IMR-90 (cell line): ENCODE measurements around the gene AFMID. TPM values are rescaled to one million over a fixed set of nuclear protein-coding genes. Genes with fewer than 3 reads are reported as not detected.

Experiments used
- ATAC-seq: fragments of 200-7000 bp; cut with Tn5 transposase; 2 replicates; pipeline ENCODE4 v1.9.1; 2020; ENCODE audit warnings: low read depth, mild to moderate bottlenecking, moderate library complexity
- BruUV-seq: library from RNA; stranded (reverse); fragments of 400-500 nt; replicated peaks from 2 replicates; lab custom pipeline; 2021; lab: Mats Ljungman, UMichigan
- CTCF ChIA-PET: fragments of 300-600 bp; formaldehyde crosslinking; extraction: SDS; loops from one replicate; lab custom pipeline; 2021; ENCODE audit warnings: antibody characterized with exemption; lab: Yijun Ruan, JAX
- POLR2A ChIA-PET: fragments of 300-600 bp; sonication (Branson Sonifier 250); formaldehyde crosslinking; loops from one replicate; lab custom pipeline; 2022; ENCODE audit warnings: antibody characterized with exemption; ENCODE audit not compliant: unreplicated experiment; lab: Charles Lee
- DNase-seq: peaks from one replicate; pipeline ENCODE4 v3.0.0; 2013
- H2AFZ ChIP-seq: replicated peaks from 2 replicates; pipeline ENCODE3; 2013; ENCODE audit warnings: low read length, mild to moderate bottlenecking; ENCODE audit not compliant: poor library complexity
- H2AK5ac ChIP-seq: 2 replicates; pipeline ENCODE4 v1.6.1; 2013; ENCODE audit warnings: low read depth, low read length, inconsistent platforms
- H2AK9ac ChIP-seq: replicated peaks from 2 replicates; pipeline ENCODE3; 2013; ENCODE audit warnings: mild to moderate bottlenecking, low read depth, low read length, moderate library complexity; ENCODE audit not compliant: poor library complexity
- H2BK120ac ChIP-seq: 2 replicates; pipeline ENCODE4 v1.6.1; 2013; ENCODE audit warnings: low read depth, low read length, inconsistent platforms
- H2BK15ac ChIP-seq: 3 replicates; pipeline ENCODE4 v1.6.1; 2013; ENCODE audit warnings: low read depth, low read length, inconsistent platforms
- H2BK20ac ChIP-seq: 2 replicates; pipeline ENCODE4 v1.6.1; 2013; ENCODE audit warnings: low read depth, mild to moderate bottlenecking, inconsistent platforms, low read length, moderate library complexity
- H2BK5ac ChIP-seq: 2 replicates; pipeline ENCODE4 v1.6.1; 2013; ENCODE audit warnings: mild to moderate bottlenecking, low read depth, low read length, inconsistent platforms; ENCODE audit not compliant: poor library complexity, severe bottlenecking
- H3K14ac ChIP-seq: replicated peaks from 2 replicates; pipeline ENCODE4 v1.6.1; 2013; ENCODE audit warnings: low read depth, low read length, inconsistent platforms
- H3K18ac ChIP-seq: 2 replicates; pipeline ENCODE4 v1.6.1; 2013; ENCODE audit warnings: low read depth, low read length, control low read depth
- H3K23ac ChIP-seq: 2 replicates; pipeline ENCODE4 v1.6.1; 2013; ENCODE audit warnings: low read depth, low read length, inconsistent platforms
- H3K27ac ChIP-seq: 2 replicates; pipeline ENCODE4 v1.5.1; 2013; ENCODE audit warnings: mild to moderate bottlenecking, control low read depth, low read length; ENCODE audit not compliant: insufficient read depth
- H3K27me3 ChIP-seq: 2 replicates; pipeline ENCODE4 v1.6.1; 2013; ENCODE audit warnings: low read length; ENCODE audit not compliant: control insufficient read depth, insufficient read depth
- H3K36me3 ChIP-seq: 2 replicates; pipeline ENCODE4 v1.6.1; 2013; ENCODE audit warnings: low read length, mixed read lengths; ENCODE audit not compliant: control insufficient read depth, insufficient read depth
- H3K4ac ChIP-seq: 2 replicates; pipeline ENCODE4 v1.6.1; 2013; ENCODE audit warnings: low read depth, low read length, inconsistent platforms
- H3K4me1 ChIP-seq: 2 replicates; pipeline ENCODE4 v1.6.1; 2013; ENCODE audit warnings: low read length, mixed read lengths; ENCODE audit not compliant: control insufficient read depth, insufficient read depth
- H3K4me2 ChIP-seq: 2 replicates; pipeline ENCODE4 v1.6.1; 2013; ENCODE audit warnings: low read depth, mild to moderate bottlenecking, control low read depth, low read length, moderate library complexity
- H3K4me3 ChIP-seq: 2 replicates; pipeline ENCODE4 v1.5.1; 2013; ENCODE audit warnings: low read depth, mild to moderate bottlenecking, control low read depth, low read length, moderate library complexity; ENCODE audit not compliant: insufficient read depth
- H3K56ac ChIP-seq: 2 replicates; pipeline ENCODE4 v1.6.1; 2013; ENCODE audit warnings: low read length, inconsistent platforms; ENCODE audit not compliant: insufficient read depth; ENCODE audit errors: extremely low read depth
- H3K79me1 ChIP-seq, 2 experiments: 2 replicates each; pipeline ENCODE4 v1.6.1; 2013; ENCODE audit warnings: low read length in 2 of 2, inconsistent platforms in 1 of 2, low read depth in 1 of 2
- H3K9ac ChIP-seq: 2 replicates; pipeline ENCODE4 v1.6.1; 2013; ENCODE audit warnings: low read depth, low read length, control low read depth
- H3K9me1 ChIP-seq: 2 replicates; pipeline ENCODE4 v1.6.1; 2013; ENCODE audit warnings: low read length, inconsistent platforms; ENCODE audit not compliant: insufficient read depth
- H3K9me3 ChIP-seq: 2 replicates; pipeline ENCODE4 v1.6.1; 2013; ENCODE audit warnings: low read length; ENCODE audit not compliant: control insufficient read depth, insufficient read depth
- H4K20me1 ChIP-seq: 2 replicates; pipeline ENCODE4 v1.6.1; 2013; ENCODE audit warnings: low read length, inconsistent platforms; ENCODE audit not compliant: insufficient read depth
- H4K5ac ChIP-seq: 2 replicates; pipeline ENCODE4 v1.6.1; 2013; ENCODE audit warnings: mild to moderate bottlenecking, low read depth, low read length, control low read depth
- H4K8ac ChIP-seq, 2 experiments: 2 replicates each; pipeline ENCODE4 v1.6.1; 2013; ENCODE audit warnings: low read depth in 2 of 2, low read length in 2 of 2, control low read depth in 1 of 2, inconsistent platforms in 1 of 2
- H4K91ac ChIP-seq: 2 replicates; pipeline ENCODE4 v1.6.1; 2013; ENCODE audit warnings: low read depth, low read length, inconsistent platforms; ENCODE audit not compliant: insufficient read depth
- BHLHE40 ChIP-seq: fragments of 150-350 bp; IDR thresholded peaks from 2 replicates; pipeline ENCODE4 v1.6.1; 2016; ENCODE audit warnings: mild to moderate bottlenecking, low read depth, low read length
- CEBPB ChIP-seq: IDR thresholded peaks from 2 replicates; pipeline ENCODE4 v1.6.1; 2012; ENCODE audit warnings: low read depth, low read length, improper control_type of control experiment
- CHD1 ChIP-seq: IDR thresholded peaks from 2 replicates; pipeline ENCODE4 v1.6.1; 2012; ENCODE audit warnings: low read depth, low read length, improper control_type of control experiment
- FOS ChIP-seq: fragments of 150-350 bp; IDR thresholded peaks from 2 replicates; pipeline ENCODE4 v1.6.1; 2016; ENCODE audit warnings: low read depth, low read length
- MAFK ChIP-seq: IDR thresholded peaks from 2 replicates; pipeline ENCODE4 v1.6.1; 2012; ENCODE audit warnings: low read depth, low read length, improper control_type of control experiment
- MAZ ChIP-seq: IDR thresholded peaks from 2 replicates; pipeline ENCODE4 v1.6.1; 2012; ENCODE audit warnings: low read depth, mild to moderate bottlenecking, low read length, improper control_type of control experiment, moderate library complexity, borderline replicate concordance
- MXI1 ChIP-seq: IDR thresholded peaks from 2 replicates; pipeline ENCODE4 v1.6.1; 2012; ENCODE audit warnings: low read depth, mild to moderate bottlenecking, low read length, moderate library complexity, borderline replicate concordance
- NFE2L2 ChIP-seq: fragments of 150-350 bp; IDR thresholded peaks from 2 replicates; pipeline ENCODE4 v1.6.1; 2016; ENCODE audit warnings: low read depth, mild to moderate bottlenecking, low read length
- POLR2A ChIP-seq: IDR thresholded peaks from 2 replicates; pipeline ENCODE4 v1.6.1; 2012; ENCODE audit warnings: mild to moderate bottlenecking, low read depth, low read length
- RAD21 ChIP-seq: IDR thresholded peaks from 2 replicates; pipeline ENCODE4 v1.6.1; 2012; ENCODE audit warnings: low read length, improper control_type of control experiment
- RCOR1 ChIP-seq: IDR thresholded peaks from 2 replicates; pipeline ENCODE4 v1.6.1; 2012; ENCODE audit warnings: mild to moderate bottlenecking, low read length, improper control_type of control experiment; ENCODE audit not compliant: insufficient replicate concordance
- RFX5 ChIP-seq: IDR thresholded peaks from 2 replicates; pipeline ENCODE4 v1.8.0; 2012; ENCODE audit warnings: low read depth, mild to moderate bottlenecking, low read length, moderate library complexity
- SMC3 ChIP-seq: fragments of 150-350 bp; IDR thresholded peaks from 2 replicates; pipeline ENCODE4 v1.6.1; 2016; ENCODE audit warnings: low read depth, mild to moderate bottlenecking, antibody characterized with exemption, low read length, moderate library complexity
- WGBS, 2 experiments: methylation state at CpG; one replicate each; pipeline versions ENCODE4 v1.1.5 to v1.1.7; 2013; ENCODE audit warnings: missing lambda C conversion rate in 2 of 2; ENCODE audit not compliant: insufficient read length in 1 of 2; ENCODE audit errors: extremely low coverage in 2 of 2; 5-methylcytosine and 5-hydroxymethylcytosine counted together
- dilution Hi-C: fragments of 300-500 bp; cut with HindIII; formaldehyde crosslinking; loops from one replicate; pipeline ENCODE4 v1.14.3; 2018; ENCODE audit warnings: low sequenced_read_pairs; ENCODE audit not compliant: unreplicated experiment
- in situ Hi-C: fragments of 300-500 bp; cut with MboI; formaldehyde crosslinking; loops from 3 replicates; pipeline ENCODE4 v1.14.3; 2019; ENCODE audit warnings: low sequenced_read_pairs, inconsistent platforms, mixed read lengths
- intact Hi-C: fragments of 100-400 bp; cut with micrococcal nuclease; formaldehyde crosslinking; loops from 2 replicates; pipeline ENCODE4 v1.10.0; 2022
- polyA plus RNA-seq, 3 experiments: library from polyadenylated mRNA; depleted of rRNA; stranded (reverse); fragments of >200 nt; gene quantifications; 2 replicates each; pipeline ENCODE4 v1.2.3, GENCODE V29; 2012; ENCODE audit warnings: low replicate concordance in 1 of 3
- total RNA-seq: library from RNA; depleted of rRNA; stranded (reverse); fragments of >200 nt; gene quantifications from 2 replicates; pipeline ENCODE4 v1.2.3, GENCODE V29; 2012
- TF ChIP-seq, protein P1 (sequence below): fragments of 150-350 bp; IDR thresholded peaks from 2 replicates; pipeline ENCODE4 v1.6.1; 2016; ENCODE audit warnings: low read depth, mild to moderate bottlenecking, low read length, moderate library complexity, borderline replicate concordance
- TF ChIP-seq, protein P2 (sequence below): fragments of 150-350 bp; IDR thresholded peaks from 2 replicates; pipeline ENCODE4 v1.6.1; 2017; ENCODE audit warnings: mild to moderate bottlenecking, antibody characterized with exemption, low read length, low read depth
- TF ChIP-seq, protein P3 (sequence below): conservative IDR thresholded peaks from 2 replicates; pipeline ENCODE4 v1.5.1; 2012; ENCODE audit warnings: mild to moderate bottlenecking, low read depth, low read length, improper control_type of control experiment

AFMID gene
- total and polyA plus RNA-seq, 2 of the 4 experiments (the other 2 are of a cell fraction), result 41.0 to 65.1 TPM

DNA sequence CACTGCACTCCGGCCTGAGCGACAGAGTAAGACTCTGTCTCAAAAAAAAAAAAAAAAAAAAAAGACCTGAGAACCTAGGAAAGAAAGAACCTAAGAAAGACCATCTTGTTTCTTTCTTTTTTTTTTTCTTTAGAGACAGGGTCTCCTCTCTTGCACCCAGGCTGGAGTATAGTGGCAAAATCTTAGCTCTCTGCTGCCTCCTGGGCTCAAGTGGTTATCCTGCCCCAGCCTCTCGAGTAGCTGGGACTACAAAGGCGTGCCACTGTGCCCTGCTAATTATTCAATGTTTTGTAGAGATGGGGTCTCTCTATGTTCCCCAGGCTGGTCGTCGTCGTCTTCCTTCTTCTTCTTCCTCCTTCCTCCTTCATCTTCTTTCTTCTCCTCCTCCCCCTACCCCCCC is 19.1 kb downstream of the AFMID start:
- no peak for DNase-seq
- no peak overlapping the region for H3K4ac ChIP-seq
- no peaks in the 10 kb centered on the region for H3K4me1 ChIP-seq
- no peak overlapping the region for H4K5ac ChIP-seq
- peaks cover 4% of the 10 kb centered on the region; the same call in 1 of the 2 replicates for H3K36me3 ChIP-seq
- BruUV-seq, result no TSS peak
- no peak overlapping the region for H3K18ac ChIP-seq
- no peak overlapping the region for H2BK5ac ChIP-seq
- H3K9ac ChIP-seq, result no peak overlapping the region
- H4K8ac ChIP-seq, result no peak overlapping the region
- ATAC-seq, result no peak
- no peak overlapping the region for H3K23ac ChIP-seq
- in situ Hi-C loops (no loop called here), dilution Hi-C loops (no loop called here), intact Hi-C loops (no loop called here)
- H3K27ac ChIP-seq, result no peak overlapping the region
- H2AFZ ChIP-seq, result no peak overlapping the region
- CTCF ChIA-PET, result no interaction called here
- POLR2A ChIA-PET, result no interaction called here
- H3K9me3 ChIP-seq, result no peaks in the 10 kb centered on the region
- no peaks in the 10 kb centered on the region for H3K27me3 ChIP-seq
- no peak overlapping the region for H3K14ac ChIP-seq
- H2BK20ac ChIP-seq, result no peak overlapping the region
- no peaks in the 10 kb centered on the region for H4K20me1 ChIP-seq
- TF ChIP-seq RFX5 (no peak), CEBPB (no peak), BHLHE40 (no peak), NFE2L2 (no peak), SMC3 (no peak), POLR2A (no peak), MAZ (no peak), FOS (no peak), RAD21 (no peak), MAFK (no peak), CHD1 (no peak), RCOR1 (no peak), MXI1 (no peak)
- TF ChIP-seq, protein P1, sequence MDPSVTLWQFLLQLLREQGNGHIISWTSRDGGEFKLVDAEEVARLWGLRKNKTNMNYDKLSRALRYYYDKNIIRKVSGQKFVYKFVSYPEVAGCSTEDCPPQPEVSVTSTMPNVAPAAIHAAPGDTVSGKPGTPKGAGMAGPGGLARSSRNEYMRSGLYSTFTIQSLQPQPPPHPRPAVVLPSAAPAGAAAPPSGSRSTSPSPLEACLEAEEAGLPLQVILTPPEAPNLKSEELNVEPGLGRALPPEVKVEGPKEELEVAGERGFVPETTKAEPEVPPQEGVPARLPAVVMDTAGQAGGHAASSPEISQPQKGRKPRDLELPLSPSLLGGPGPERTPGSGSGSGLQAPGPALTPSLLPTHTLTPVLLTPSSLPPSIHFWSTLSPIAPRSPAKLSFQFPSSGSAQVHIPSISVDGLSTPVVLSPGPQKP, result no peak
- TF ChIP-seq, protein P2, sequence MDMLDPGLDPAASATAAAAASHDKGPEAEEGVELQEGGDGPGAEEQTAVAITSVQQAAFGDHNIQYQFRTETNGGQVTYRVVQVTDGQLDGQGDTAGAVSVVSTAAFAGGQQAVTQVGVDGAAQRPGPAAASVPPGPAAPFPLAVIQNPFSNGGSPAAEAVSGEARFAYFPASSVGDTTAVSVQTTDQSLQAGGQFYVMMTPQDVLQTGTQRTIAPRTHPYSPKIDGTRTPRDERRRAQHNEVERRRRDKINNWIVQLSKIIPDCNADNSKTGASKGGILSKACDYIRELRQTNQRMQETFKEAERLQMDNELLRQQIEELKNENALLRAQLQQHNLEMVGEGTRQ, result no peak
- TF ChIP-seq, protein P3, sequence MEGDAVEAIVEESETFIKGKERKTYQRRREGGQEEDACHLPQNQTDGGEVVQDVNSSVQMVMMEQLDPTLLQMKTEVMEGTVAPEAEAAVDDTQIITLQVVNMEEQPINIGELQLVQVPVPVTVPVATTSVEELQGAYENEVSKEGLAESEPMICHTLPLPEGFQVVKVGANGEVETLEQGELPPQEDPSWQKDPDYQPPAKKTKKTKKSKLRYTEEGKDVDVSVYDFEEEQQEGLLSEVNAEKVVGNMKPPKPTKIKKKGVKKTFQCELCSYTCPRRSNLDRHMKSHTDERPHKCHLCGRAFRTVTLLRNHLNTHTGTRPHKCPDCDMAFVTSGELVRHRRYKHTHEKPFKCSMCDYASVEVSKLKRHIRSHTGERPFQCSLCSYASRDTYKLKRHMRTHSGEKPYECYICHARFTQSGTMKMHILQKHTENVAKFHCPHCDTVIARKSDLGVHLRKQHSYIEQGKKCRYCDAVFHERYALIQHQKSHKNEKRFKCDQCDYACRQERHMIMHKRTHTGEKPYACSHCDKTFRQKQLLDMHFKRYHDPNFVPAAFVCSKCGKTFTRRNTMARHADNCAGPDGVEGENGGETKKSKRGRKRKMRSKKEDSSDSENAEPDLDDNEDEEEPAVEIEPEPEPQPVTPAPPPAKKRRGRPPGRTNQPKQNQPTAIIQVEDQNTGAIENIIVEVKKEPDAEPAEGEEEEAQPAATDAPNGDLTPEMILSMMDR, result no peak
- H3K79me1 ChIP-seq, result no peaks in the 10 kb centered on the region; a peak in 1 of 4 replicates
- 90% methylated on average over 2 of the region's 7 CpGs; no CpG with 5 or more reads in 1 of the 2 experiments for WGBS, 2 experiments
- no peak overlapping the region for H3K56ac ChIP-seq
- no peak overlapping the region for H3K4me2 ChIP-seq
- no peak overlapping the region for H2AK9ac ChIP-seq
- H2BK120ac ChIP-seq, result no peak overlapping the region
- no peak overlapping the region for H2AK5ac ChIP-seq
- H4K91ac ChIP-seq, result no peak overlapping the region
- H3K9me1 ChIP-seq, result no peaks in the 10 kb centered on the region
- H3K4me3 ChIP-seq, result no peak overlapping the region
- no peak overlapping the region for H2BK15ac ChIP-seq
